Loucy (cell line): Measurements from ENCODE around the gene DCP2.

Experiments
- EZH2phosphoT487 ChIP-seq: fragments of 200-600 bp; IDR thresholded peaks from 2 replicates; pipeline ENCODE4 v1.6.1; 2018; ENCODE audit warnings: antibody characterized with exemption, mild to moderate bottlenecking, moderate library complexity, borderline replicate concordance
- TF ChIP-seq, protein P1 (sequence below): fragments of 200-600 bp; sonication (generic); conservative IDR thresholded peaks from 2 replicates; pipeline ENCODE4 v1.5.1; 2014; ENCODE audit warnings: mild to moderate bottlenecking, antibody characterized with exemption, low read length

DNA sequence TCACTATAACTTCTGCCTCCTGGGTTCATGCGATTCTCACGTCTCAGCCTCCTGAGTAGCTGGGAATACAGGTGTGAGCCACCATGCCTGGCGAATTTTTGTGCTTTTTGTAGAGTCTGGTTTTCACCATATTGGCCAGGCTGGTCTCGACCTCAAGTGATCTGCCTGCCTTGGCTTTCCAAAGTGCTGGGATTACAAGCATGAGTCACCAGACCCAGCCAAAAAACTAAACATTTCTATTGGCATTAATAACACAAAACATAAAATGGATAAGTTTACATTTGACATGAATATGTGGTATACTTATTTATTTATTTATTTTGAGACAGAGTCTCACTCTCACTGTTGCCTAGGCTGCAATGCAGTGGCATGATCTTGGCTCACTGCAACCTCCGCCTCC lies 40.9 kb upstream of the DCP2 start:
- TF ChIP-seq, protein P1, sequence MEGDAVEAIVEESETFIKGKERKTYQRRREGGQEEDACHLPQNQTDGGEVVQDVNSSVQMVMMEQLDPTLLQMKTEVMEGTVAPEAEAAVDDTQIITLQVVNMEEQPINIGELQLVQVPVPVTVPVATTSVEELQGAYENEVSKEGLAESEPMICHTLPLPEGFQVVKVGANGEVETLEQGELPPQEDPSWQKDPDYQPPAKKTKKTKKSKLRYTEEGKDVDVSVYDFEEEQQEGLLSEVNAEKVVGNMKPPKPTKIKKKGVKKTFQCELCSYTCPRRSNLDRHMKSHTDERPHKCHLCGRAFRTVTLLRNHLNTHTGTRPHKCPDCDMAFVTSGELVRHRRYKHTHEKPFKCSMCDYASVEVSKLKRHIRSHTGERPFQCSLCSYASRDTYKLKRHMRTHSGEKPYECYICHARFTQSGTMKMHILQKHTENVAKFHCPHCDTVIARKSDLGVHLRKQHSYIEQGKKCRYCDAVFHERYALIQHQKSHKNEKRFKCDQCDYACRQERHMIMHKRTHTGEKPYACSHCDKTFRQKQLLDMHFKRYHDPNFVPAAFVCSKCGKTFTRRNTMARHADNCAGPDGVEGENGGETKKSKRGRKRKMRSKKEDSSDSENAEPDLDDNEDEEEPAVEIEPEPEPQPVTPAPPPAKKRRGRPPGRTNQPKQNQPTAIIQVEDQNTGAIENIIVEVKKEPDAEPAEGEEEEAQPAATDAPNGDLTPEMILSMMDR: no peak
- no peak for TF ChIP-seq EZH2phosphoT487
